SK-N-SH (cell line): Measurements from ENCODE around the gene PIP5KL1. TPM values are rescaled to one million over a fixed set of nuclear protein-coding genes. Genes with fewer than 3 reads are reported as not detected.

ENCODE experiments used
- CTCF ChIA-PET: fragments of 300-600, 350-600 bp; formaldehyde crosslinking; extraction: SDS; loops from one replicate; lab custom pipeline; 2021; lab: Yijun Ruan, JAX
- POLR2A ChIA-PET: fragments of 350-600 bp; sonication (Branson Sonifier 250); formaldehyde crosslinking; extraction: SDS; loops from one replicate; lab custom pipeline; 2020; ENCODE audit warnings: antibody characterized with exemption, inconsistent platforms; lab: Yijun Ruan, JAX
- DNase-seq: peaks from one replicate; pipeline ENCODE4 v3.0.0; 2012
- H2AFZ ChIP-seq: fragments of 200-600 bp; sonication (generic); 2 replicates; pipeline ENCODE4 v1.8.1; 2016; ENCODE audit warnings: antibody characterized with exemption, mild to moderate bottlenecking, low read depth
- H3F3A ChIP-seq: fragments of 200-600 bp; sonication (generic); replicated peaks from 2 replicates; pipeline ENCODE3; 2016; ENCODE audit warnings: antibody characterized with exemption, mild to moderate bottlenecking; ENCODE audit not compliant: insufficient read depth
- H3K27ac ChIP-seq, 2 experiments: fragments of 200-500 bp in 1 of 2; fragments of 200-600 bp in 1 of 2; sonication (Bioruptor generic) in 1 of 2; sonication (generic), shearing (Covaris generic) in 1 of 2; 2 replicates each; pipeline versions ENCODE4 v1.5.1 to v1.6.1; 2014 to 2016; ENCODE audit warnings: low read depth in 2 of 2, inconsistent platforms in 1 of 2, low read length in 1 of 2, mild to moderate bottlenecking in 1 of 2, mixed read lengths in 1 of 2
- H3K27me3 ChIP-seq: fragments of 200-600 bp; sonication (generic), shearing (Covaris generic); 2 replicates; pipeline ENCODE4 v1.6.1; 2016; ENCODE audit warnings: mixed run types; ENCODE audit not compliant: insufficient read depth
- H3K36me3 ChIP-seq, 2 experiments: fragments of 200-500 bp in 1 of 2; fragments of 200-600 bp in 1 of 2; sonication (Bioruptor generic) in 1 of 2; sonication (generic) in 1 of 2; replicated peaks in 1 of 2; 2 replicates each; pipeline versions ENCODE3 to v1.5.1; 2014 to 2016; ENCODE audit warnings: low read length in 1 of 2, mild to moderate bottlenecking in 1 of 2; ENCODE audit not compliant: insufficient read depth in 2 of 2, control insufficient read depth in 1 of 2
- H3K4me1 ChIP-seq, 2 experiments: fragments of 200-500 bp in 1 of 2; fragments of 200-600 bp in 1 of 2; sonication (Bioruptor generic) in 1 of 2; sonication (generic), shearing (Covaris generic) in 1 of 2; 2 replicates each; pipeline versions ENCODE4 v1.5.1 to v1.6.1; 2014 to 2016; ENCODE audit warnings: low read depth in 1 of 2, low read length in 1 of 2, mixed run types in 1 of 2; ENCODE audit not compliant: insufficient read depth in 2 of 2, control insufficient read depth in 1 of 2
- H3K4me2 ChIP-seq: fragments of 200-600 bp; sonication (generic), shearing (Covaris generic); 2 replicates; pipeline ENCODE4 v1.6.1; 2017; ENCODE audit warnings: mixed run types
- H3K4me3 ChIP-seq, 2 experiments: fragments of 200-500 bp in 1 of 2; fragments of 200-600 bp in 1 of 2; sonication (Bioruptor generic) in 1 of 2; sonication (generic), shearing (Covaris generic) in 1 of 2; 2 replicates each; pipeline versions ENCODE4 v1.5.1 to v1.8.1; 2014 to 2016; ENCODE audit warnings: low read depth in 2 of 2, inconsistent platforms in 1 of 2, low read length in 1 of 2, mild to moderate bottlenecking in 1 of 2, mixed read lengths in 1 of 2, moderate library complexity in 1 of 2
- H3K79me2 ChIP-seq: fragments of 200-600 bp; sonication (generic); 2 replicates; pipeline ENCODE4 v1.8.1; 2017; ENCODE audit warnings: mild to moderate bottlenecking; ENCODE audit not compliant: insufficient read depth
- H3K9ac ChIP-seq: fragments of 200-600 bp; sonication (generic); 2 replicates; pipeline ENCODE4 v1.6.1; 2017; ENCODE audit warnings: mixed run types
- H3K9me2 ChIP-seq: fragments of 200-600 bp; sonication (generic); 2 replicates; pipeline ENCODE4 v1.6.1; 2017; ENCODE audit warnings: mixed run types
- H3K9me3 ChIP-seq: fragments of 200-600 bp; sonication (generic); 2 replicates; pipeline ENCODE4 v1.6.1; 2017; ENCODE audit warnings: mixed run types, mild to moderate bottlenecking, moderate library complexity
- H4K20me1 ChIP-seq: fragments of 200-600 bp; sonication (generic); 2 replicates; pipeline ENCODE4 v1.6.1; 2017; ENCODE audit warnings: mild to moderate bottlenecking, mixed run types; ENCODE audit not compliant: insufficient read depth
- ELF1 ChIP-seq: IDR thresholded peaks from 2 replicates; pipeline ENCODE4 v1.4.0; 2012
- EZH2phosphoT487 ChIP-seq: fragments of 200-600 bp; sonication (generic); IDR thresholded peaks from 2 replicates; pipeline ENCODE4 v1.6.1; 2017; ENCODE audit warnings: low read depth, mixed run types, mild to moderate bottlenecking, antibody characterized with exemption, moderate library complexity, borderline replicate concordance
- FOXM1 ChIP-seq: IDR thresholded peaks from 2 replicates; pipeline ENCODE4 v1.4.0; 2012; ENCODE audit warnings: low read depth, mild to moderate bottlenecking
- GABPA ChIP-seq: IDR thresholded peaks from 2 replicates; pipeline ENCODE4 v1.4.0; 2012; ENCODE audit warnings: low read depth, mild to moderate bottlenecking
- MEF2A ChIP-seq: IDR thresholded peaks from 2 replicates; pipeline ENCODE4 v1.4.0; 2012; ENCODE audit warnings: low read depth, borderline replicate concordance
- MXI1 ChIP-seq: IDR thresholded peaks from 2 replicates; pipeline ENCODE4 v1.6.1; 2012; ENCODE audit warnings: mild to moderate bottlenecking, low read depth, low read length, improper control_type of control experiment
- POLR2AphosphoS5 ChIP-seq: IDR thresholded peaks from 2 replicates; pipeline ENCODE4 v1.6.1; 2012; ENCODE audit warnings: low read depth, low read length
- RFX5 ChIP-seq: IDR thresholded peaks from 2 replicates; pipeline ENCODE4 v1.6.1; 2012; ENCODE audit warnings: mild to moderate bottlenecking, improper control_type of control experiment, low read length
- SIN3A ChIP-seq: IDR thresholded peaks from 2 replicates; pipeline ENCODE4 v1.6.1; 2012; ENCODE audit warnings: low read depth, mild to moderate bottlenecking, low read length, moderate library complexity, borderline replicate concordance
- TCF12 ChIP-seq: IDR thresholded peaks from 2 replicates; pipeline ENCODE4 v1.4.0; 2012
- TEAD4 ChIP-seq: IDR thresholded peaks from 2 replicates; pipeline ENCODE4 v1.4.0; 2012; ENCODE audit warnings: mild to moderate bottlenecking, borderline replicate concordance; ENCODE audit not compliant: insufficient read depth
- WGBS: methylation state at CpG from one replicate; pipeline ENCODE4 v1.1.6; 2017; ENCODE audit warnings: low lambda C conversion rate; 5-methylcytosine and 5-hydroxymethylcytosine counted together
- polyA plus RNA-seq, 3 experiments: library from polyadenylated mRNA; depleted of rRNA; stranded (reverse); fragments of >200 nt; gene quantifications; 2 replicates each; pipeline ENCODE4 v1.2.3, GENCODE V29; 2012
- TF ChIP-seq, protein P1 (sequence below): IDR thresholded peaks from 2 replicates; pipeline ENCODE4 v1.6.1; 2012; ENCODE audit warnings: mild to moderate bottlenecking, low read depth, low read length, moderate library complexity
- TF ChIP-seq, protein P2 (sequence below): IDR thresholded peaks from 2 replicates; pipeline ENCODE4 v1.4.0; 2012; ENCODE audit warnings: low read depth, borderline replicate concordance
- TF ChIP-seq, protein P3 (sequence below): fragments of 150-350 bp; IDR thresholded peaks from 2 replicates; pipeline ENCODE4 v1.6.1; 2017; ENCODE audit warnings: antibody characterized with exemption, low read length, low read depth, borderline replicate concordance

PIP5KL1 gene
- polyA plus RNA-seq, 1 of the 3 experiments (the other 2 are of a cell fraction), result 4.0 TPM

DNA sequence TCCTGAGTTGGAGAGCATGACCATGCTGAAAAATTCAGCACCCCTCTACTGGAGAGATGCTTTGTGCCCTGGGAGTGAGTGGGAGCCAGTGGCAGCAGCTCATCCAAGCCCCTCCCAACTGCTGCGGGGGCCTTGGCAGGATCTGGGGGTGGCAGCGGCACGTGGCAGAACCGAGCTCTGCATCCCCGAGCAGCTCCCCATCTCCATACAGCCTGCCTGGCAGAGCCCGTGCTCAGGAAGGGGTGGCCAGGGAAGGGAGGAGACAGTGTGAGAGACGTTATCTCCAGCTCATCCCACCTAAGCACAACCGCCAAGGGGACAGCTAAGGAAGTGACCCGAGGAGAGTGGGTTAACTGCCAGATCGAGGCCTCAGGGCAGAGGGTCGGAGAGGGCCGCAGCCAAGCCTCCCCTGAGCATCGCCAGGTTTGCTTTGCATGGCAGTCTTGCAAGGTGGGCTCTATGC, 24.3 kb upstream of the PIP5KL1 start:
- H3K27me3 ChIP-seq, result no peaks in the 10 kb centered on the region
- H3K9me2 ChIP-seq, result no peaks in the 10 kb centered on the region
- peaks cover 71% of the 10 kb centered on the region for H3K79me2 ChIP-seq
- TF ChIP-seq TEAD4, result no peak
- no peak for TF ChIP-seq ELF1
- no peak for TF ChIP-seq EZH2phosphoT487
- TF ChIP-seq, protein P1, sequence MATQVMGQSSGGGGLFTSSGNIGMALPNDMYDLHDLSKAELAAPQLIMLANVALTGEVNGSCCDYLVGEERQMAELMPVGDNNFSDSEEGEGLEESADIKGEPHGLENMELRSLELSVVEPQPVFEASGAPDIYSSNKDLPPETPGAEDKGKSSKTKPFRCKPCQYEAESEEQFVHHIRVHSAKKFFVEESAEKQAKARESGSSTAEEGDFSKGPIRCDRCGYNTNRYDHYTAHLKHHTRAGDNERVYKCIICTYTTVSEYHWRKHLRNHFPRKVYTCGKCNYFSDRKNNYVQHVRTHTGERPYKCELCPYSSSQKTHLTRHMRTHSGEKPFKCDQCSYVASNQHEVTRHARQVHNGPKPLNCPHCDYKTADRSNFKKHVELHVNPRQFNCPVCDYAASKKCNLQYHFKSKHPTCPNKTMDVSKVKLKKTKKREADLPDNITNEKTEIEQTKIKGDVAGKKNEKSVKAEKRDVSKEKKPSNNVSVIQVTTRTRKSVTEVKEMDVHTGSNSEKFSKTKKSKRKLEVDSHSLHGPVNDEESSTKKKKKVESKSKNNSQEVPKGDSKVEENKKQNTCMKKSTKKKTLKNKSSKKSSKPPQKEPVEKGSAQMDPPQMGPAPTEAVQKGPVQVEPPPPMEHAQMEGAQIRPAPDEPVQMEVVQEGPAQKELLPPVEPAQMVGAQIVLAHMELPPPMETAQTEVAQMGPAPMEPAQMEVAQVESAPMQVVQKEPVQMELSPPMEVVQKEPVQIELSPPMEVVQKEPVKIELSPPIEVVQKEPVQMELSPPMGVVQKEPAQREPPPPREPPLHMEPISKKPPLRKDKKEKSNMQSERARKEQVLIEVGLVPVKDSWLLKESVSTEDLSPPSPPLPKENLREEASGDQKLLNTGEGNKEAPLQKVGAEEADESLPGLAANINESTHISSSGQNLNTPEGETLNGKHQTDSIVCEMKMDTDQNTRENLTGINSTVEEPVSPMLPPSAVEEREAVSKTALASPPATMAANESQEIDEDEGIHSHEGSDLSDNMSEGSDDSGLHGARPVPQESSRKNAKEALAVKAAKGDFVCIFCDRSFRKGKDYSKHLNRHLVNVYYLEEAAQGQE, result no peak
- TF ChIP-seq MEF2A, result no peak
- TF ChIP-seq MXI1, result no peak
- TF ChIP-seq GABPA, result no peak
- TF ChIP-seq POLR2AphosphoS5, result no peak
- TF ChIP-seq TCF12, result no peak
- TF ChIP-seq, protein P2, sequence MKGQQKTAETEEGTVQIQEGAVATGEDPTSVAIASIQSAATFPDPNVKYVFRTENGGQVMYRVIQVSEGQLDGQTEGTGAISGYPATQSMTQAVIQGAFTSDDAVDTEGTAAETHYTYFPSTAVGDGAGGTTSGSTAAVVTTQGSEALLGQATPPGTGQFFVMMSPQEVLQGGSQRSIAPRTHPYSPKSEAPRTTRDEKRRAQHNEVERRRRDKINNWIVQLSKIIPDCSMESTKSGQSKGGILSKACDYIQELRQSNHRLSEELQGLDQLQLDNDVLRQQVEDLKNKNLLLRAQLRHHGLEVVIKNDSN, result no peak
- TF ChIP-seq, protein P3, sequence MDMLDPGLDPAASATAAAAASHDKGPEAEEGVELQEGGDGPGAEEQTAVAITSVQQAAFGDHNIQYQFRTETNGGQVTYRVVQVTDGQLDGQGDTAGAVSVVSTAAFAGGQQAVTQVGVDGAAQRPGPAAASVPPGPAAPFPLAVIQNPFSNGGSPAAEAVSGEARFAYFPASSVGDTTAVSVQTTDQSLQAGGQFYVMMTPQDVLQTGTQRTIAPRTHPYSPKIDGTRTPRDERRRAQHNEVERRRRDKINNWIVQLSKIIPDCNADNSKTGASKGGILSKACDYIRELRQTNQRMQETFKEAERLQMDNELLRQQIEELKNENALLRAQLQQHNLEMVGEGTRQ, result no peak
- no peak for TF ChIP-seq RFX5
- no peak for TF ChIP-seq FOXM1
- TF ChIP-seq SIN3A, result no peak
- peak; percentile 56 for DNase-seq
- H3K9ac ChIP-seq, result no peak overlapping the region
- H3K27ac ChIP-seq, result peak overlapping the region in 1 of 2 experiments; percentile 54; a peak in 1 of 4 replicates
- H3F3A ChIP-seq, result peaks cover 5% of the 10 kb centered on the region
- peaks cover 0 to 3% of the 10 kb centered on the region in 2 experiments for H3K36me3 ChIP-seq
- H3K4me1 ChIP-seq, result peaks cover 0 to 46% of the 10 kb centered on the region in 2 experiments; a peak in 2 of 4 replicates
- CTCF ChIA-PET, result interaction anchor here (0.6 to 9.9 kb wide), 21 partner anchors 8 to 163 kb away, joined by 3 to 125 read pairs (median 4); partner anchors contain the start of gene EEIG1
- POLR2A ChIA-PET, result interaction anchor here (0.8 kb wide), 1 partner anchor 26 kb away, joined by 4 read pairs; the partner anchor contains the start of gene EEIG1
- H2AFZ ChIP-seq, result no peak overlapping the region
- H3K4me2 ChIP-seq, result no peak overlapping the region
- no peak overlapping the region for H3K4me3 ChIP-seq
- no peaks in the 10 kb centered on the region for H3K9me3 ChIP-seq
- 77% methylated on average over 9 of the region's 13 CpGs for WGBS
- peaks cover 51% of the 10 kb centered on the region for H4K20me1 ChIP-seq
